Kidney epithelial cell (primary cell): ENCODE measurements around the gene ZNF516. TPM values are rescaled to one million over a fixed set of nuclear protein-coding genes. Genes with fewer than 3 reads are reported as not detected.

ENCODE experiments used
- DNase-seq: peaks from one replicate; pipeline ENCODE4 v3.0.0-alpha.2; 2010; ENCODE audit warnings: low read depth
- H3K27me3 ChIP-seq: 2 replicates; pipeline ENCODE4 v1.6.0; 2011; ENCODE audit warnings: low read length; ENCODE audit not compliant: control insufficient read depth, insufficient read depth
- H3K36me3 ChIP-seq: 2 replicates; pipeline ENCODE4 v1.5.1; 2011; ENCODE audit warnings: low read length; ENCODE audit not compliant: control insufficient read depth, insufficient read depth
- H3K4me3 ChIP-seq: 2 replicates; pipeline ENCODE4 v1.5.1; 2011; ENCODE audit warnings: low read depth, mild to moderate bottlenecking, control low read depth, low read length
- CTCF ChIP-seq: IDR thresholded peaks from 2 replicates; pipeline ENCODE4 v1.5.1; 2011; ENCODE audit warnings: mild to moderate bottlenecking, moderate library complexity, low read length, control low read depth, inconsistent platforms; ENCODE audit not compliant: insufficient read depth, poor library complexity, severe bottlenecking
- total RNA-seq: library from RNA; depleted of rRNA; stranded (reverse); fragments of >200 nt; gene quantifications from 2 replicates; pipeline ENCODE4 v1.2.3, GENCODE V29; 2015

Gene ZNF516
- total RNA-seq, 1 donor from 2014 or later: 56.1 TPM

DNA sequence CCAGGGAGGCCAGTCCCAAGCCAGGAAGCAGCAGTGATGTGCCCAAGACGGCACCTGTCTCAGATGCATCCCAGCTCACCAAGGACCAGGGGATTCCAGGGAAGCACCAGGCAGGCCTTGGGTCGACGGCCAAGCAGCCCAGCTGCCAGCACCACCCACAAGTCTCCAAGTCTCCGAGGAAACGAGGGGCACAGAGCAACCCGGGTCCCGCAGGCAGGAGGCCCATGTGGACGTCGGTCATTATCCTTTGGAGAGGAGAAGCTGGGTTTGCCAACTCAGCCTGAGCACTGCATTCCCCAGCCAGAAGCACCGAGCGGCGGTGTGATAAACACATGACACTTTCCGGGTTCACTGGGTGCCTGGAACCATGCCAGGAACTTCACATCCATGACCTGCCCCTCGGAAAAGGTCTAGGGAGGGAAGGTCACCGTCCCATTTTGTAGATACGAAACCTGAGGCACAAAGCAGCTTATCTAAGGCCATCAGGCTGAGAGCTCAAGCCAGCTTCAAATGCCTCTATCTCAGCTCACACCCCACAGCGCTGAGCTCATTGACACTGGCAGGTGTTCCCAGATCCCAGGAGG lies 104.5 kb downstream of the ZNF516 start:
- H3K27me3 ChIP-seq: no peaks in the 10 kb centered on the region
- no peak for TF ChIP-seq CTCF
- no peak overlapping the region for H3K4me3 ChIP-seq
- DNase-seq: no peak
- no peaks in the 10 kb centered on the region for H3K36me3 ChIP-seq

GRCh38 chr18:76389716-76390115 lies 105.3 kb downstream of the ZNF516 start:
- H3K27me3 ChIP-seq: no peaks in the 10 kb centered on the region
- H3K4me3 ChIP-seq: no peak overlapping the region
- no peak for TF ChIP-seq CTCF
- no peaks in the 10 kb centered on the region for H3K36me3 ChIP-seq
- DNase-seq: no peak

GRCh38 chr18:76388891-76389423 lies 106.1 kb downstream of the ZNF516 start:
- H3K27me3 ChIP-seq: no peaks in the 10 kb centered on the region
- H3K36me3 ChIP-seq: no peaks in the 10 kb centered on the region
- H3K4me3 ChIP-seq: no peak overlapping the region
- no peak for TF ChIP-seq CTCF
- DNase-seq: no peak

GRCh38 chr18:76388261-76388660 lies 106.8 kb downstream of the ZNF516 start:
- no peak for DNase-seq
- H3K4me3 ChIP-seq: no peak overlapping the region
- no peak for TF ChIP-seq CTCF
- no peaks in the 10 kb centered on the region for H3K36me3 ChIP-seq
- no peaks in the 10 kb centered on the region for H3K27me3 ChIP-seq

DNA sequence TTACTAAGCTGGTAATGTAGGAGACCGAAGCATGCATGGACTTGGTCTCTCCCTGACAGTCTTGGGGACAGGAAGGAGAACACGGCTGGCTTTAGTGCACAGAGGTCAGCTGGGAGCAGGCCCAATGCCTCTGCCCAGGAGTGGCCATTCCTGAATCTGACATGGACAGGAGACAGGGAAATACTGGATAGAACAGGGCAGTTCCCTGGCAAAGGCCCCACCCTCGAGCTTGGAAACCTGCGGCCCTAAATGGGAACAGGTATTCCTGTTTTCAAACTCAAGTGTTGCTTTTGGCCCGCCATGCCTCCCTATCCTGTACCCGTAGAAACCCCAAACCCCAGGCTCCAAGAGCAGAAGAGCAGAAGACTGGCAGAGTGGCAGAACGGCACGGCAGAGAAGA lies 107.4 kb downstream of the ZNF516 start:
- H3K27me3 ChIP-seq: no peaks in the 10 kb centered on the region
- no peak for TF ChIP-seq CTCF
- DNase-seq: no peak
- no peaks in the 10 kb centered on the region for H3K36me3 ChIP-seq
- no peak overlapping the region for H3K4me3 ChIP-seq

GRCh38 chr18:76386886-76387285 lies 108.2 kb downstream of the ZNF516 start:
- Histone ChIP-seq H3K36me3 (no peaks in the 10 kb centered on the region), H3K4me3 (no peak overlapping the region), H3K27me3 (no peaks in the 10 kb centered on the region)
- no peak for DNase-seq
- TF ChIP-seq CTCF: no peak
